Activated T-helper 1 cell treated with Interleukin-2 at 50 U/mL for 16 hours (primary cell): ENCODE measurements around the gene CLPTM1L.
A peak's percentile ranks its signal among the peaks of the same experiment; 100 is the strongest.

Source experiments
- DNase-seq: peaks from one replicate; pipeline ENCODE4 v3.0.0-alpha.2; 2020; ENCODE audit warnings: low read depth

CLPTM1L gene

GRCh38 chr5:1274471-1274870 lies 70.4 kb downstream of the CLPTM1L start:
- no peak for DNase-seq

DNA sequence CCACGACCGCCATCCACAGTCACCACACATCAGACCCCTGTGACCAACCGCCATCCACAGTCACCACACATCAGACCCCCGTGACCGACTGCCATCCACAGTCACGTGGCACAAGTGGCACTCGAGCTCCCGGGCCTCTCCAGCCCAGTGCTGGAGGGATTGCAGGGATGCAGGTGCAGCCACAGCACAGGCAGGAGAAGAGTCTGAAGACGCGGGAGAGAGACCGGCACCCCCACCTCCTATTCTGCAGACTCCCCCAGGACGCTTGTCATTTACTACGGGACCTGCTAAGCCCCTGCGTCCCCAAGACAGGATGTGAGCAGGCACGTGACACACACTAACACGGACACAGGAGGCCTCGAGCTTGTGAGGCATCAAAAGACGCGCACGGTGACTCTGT lies 71.2 kb downstream of the CLPTM1L start:
- DNase-seq, result no peak

GRCh38 chr5:1272201-1272600 lies 72.7 kb downstream of the CLPTM1L start:
- no peak for DNase-seq

DNA sequence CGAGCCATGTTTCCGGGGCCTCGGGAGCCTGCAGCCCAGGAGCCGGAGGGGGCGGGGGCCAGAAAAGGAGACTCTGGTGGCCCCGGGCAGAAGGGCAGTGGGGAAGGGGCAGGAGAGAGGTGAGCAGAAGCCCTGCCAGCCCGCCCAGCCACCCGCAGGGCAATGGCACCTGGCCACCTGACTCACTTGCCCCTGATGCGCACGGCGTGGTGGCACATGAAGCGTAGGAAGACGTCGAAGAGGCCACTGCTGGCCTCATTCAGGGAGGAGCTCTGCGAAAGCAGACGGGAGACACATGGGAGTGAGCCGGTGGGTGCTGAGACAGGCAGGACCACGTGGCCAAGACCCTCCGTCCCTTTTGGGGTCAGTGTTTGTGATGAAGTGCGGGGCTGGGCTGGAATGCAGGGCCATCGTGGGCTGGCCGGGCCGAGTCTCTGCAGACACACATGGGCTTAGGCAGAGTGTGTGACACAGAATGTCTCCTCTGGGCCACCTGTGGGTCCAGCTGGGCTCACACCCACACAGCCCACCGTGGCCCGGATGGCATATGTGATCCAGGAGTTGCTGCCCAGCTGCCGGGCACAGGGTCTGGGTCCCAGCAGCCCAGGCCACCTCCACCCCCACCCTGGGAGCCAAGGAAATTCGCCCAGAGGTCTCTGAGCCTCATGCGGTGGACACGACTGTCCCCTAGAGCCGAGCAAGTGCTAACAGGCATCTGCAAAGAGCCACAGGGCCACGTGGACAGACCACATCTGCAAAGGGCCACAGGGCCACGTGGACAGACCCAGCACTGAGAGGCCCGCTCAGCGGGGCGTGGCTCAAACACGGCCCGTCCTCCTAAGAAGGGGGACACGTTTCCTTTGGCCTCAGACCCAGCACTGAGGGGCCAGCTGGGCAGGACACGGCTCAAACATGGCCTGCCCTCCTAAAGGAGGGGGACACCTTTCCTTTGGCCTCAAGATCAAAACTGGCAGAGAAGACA lies 73.7 kb downstream of the CLPTM1L start:
- no peak for DNase-seq

- DNase-seq, result no peak
These were observed 74.5 kb downstream of the CLPTM1L start for GRCh38 chr5:1270426-1270825.

GRCh38 chr5:1268666-1269065 lies 76.2 kb downstream of the CLPTM1L start:
- DNase-seq, result peak; percentile 15

GRCh38 chr5:1268056-1268455 lies 76.8 kb downstream of the CLPTM1L start:
- DNase-seq, result no peak
